NCI-H2196 treated with DMSO at 0.1 percent for 48 hours (cell line): ENCODE data around the gene RGS8.

Source experiments
- DNase-seq: peaks from one replicate; lab custom pipeline; 2025; ENCODE audit not compliant: unreplicated experiment; lab: John Stamatoyannopoulos, UW

Gene RGS8

GRCh38 chr1:182672487-182672836 lies 11.9 kb downstream of the RGS8 start:
- no peak for DNase-seq

- DNase-seq, result no peak
Observed at GRCh38 chr1:182671750-182672486, 12.5 kb downstream of the RGS8 start.

- DNase-seq, result no peak
Observed at GRCh38 chr1:182670032-182670749, 14.2 kb downstream of the RGS8 start.

GRCh38 chr1:182669266-182669665 lies 15.1 kb downstream of the RGS8 start:
- DNase-seq, result no peak

GRCh38 chr1:182668521-182669054 lies 15.8 kb downstream of the RGS8 start:
- DNase-seq, result no peak

- DNase-seq, result no peak
Observed at GRCh38 chr1:182667848-182668505, 16.4 kb downstream of the RGS8 start.

- DNase-seq, result no peak
Observed at GRCh38 chr1:182666706-182667105, 17.7 kb downstream of the RGS8 start.

- no peak for DNase-seq
Observed at GRCh38 chr1:182664296-182664695, 20.1 kb downstream of the RGS8 start.

GRCh38 chr1:182662956-182663355 lies 21.4 kb downstream of the RGS8 start:
- DNase-seq, result no peak

- DNase-seq, result no peak
Observed at GRCh38 chr1:182662121-182662890, 22.1 kb downstream of the RGS8 start.

- DNase-seq, result no peak
Observed at GRCh38 chr1:182658055-182658454, 26.3 kb downstream of the RGS8 start.

- DNase-seq, result no peak
Observed at GRCh38 chr1:182656842-182657397, 27.5 kb downstream of the RGS8 start.

GRCh38 chr1:182653986-182654385 lies 30.4 kb downstream of the RGS8 start:
- DNase-seq, result no peak

GRCh38 chr1:182652933-182653332 lies 31.5 kb downstream of the RGS8 start:
- no peak for DNase-seq

GRCh38 chr1:182651339-182651724 lies 33.1 kb downstream of the RGS8 start:
- no peak for DNase-seq

- no peak for DNase-seq
Observed at GRCh38 chr1:182650678-182651338, 33.6 kb downstream of the RGS8 start.

- DNase-seq, result no peak
Observed at GRCh38 chr1:182649041-182649440, 35.3 kb downstream of the RGS8 start.

GRCh38 chr1:182646739-182647138 lies 37.6 kb downstream of the RGS8 start:
- no peak for DNase-seq

- DNase-seq, result no peak
Observed at GRCh38 chr1:182644886-182645285, 39.5 kb downstream of the RGS8 start.

- DNase-seq, result no peak
Observed at GRCh38 chr1:182643699-182644098, 40.7 kb downstream of the RGS8 start.
